Renal cortical epithelial cell (primary cell): ENCODE measurements around the gene SPDYE16. TPM values are rescaled to one million over a fixed set of nuclear protein-coding genes. Genes with fewer than 3 reads are reported as not detected.
"Not testable (repeated sequence)": the region's sequence is repeated elsewhere in the genome, so short reads cannot be mapped to it uniquely, and the experiment has no call there.

Source experiments
- DNase-seq: peaks from one replicate; pipeline ENCODE4 v3.0.0-alpha.2; 2011; ENCODE audit warnings: low read depth
- total RNA-seq: library from RNA; depleted of rRNA; stranded (reverse); fragments of >200 nt; gene quantifications from 2 replicates; pipeline ENCODE4 v1.2.3, GENCODE V29; 2014

Gene SPDYE16
- total RNA-seq, 1 donor from 2014 or later = 0.25 TPM

DNA sequence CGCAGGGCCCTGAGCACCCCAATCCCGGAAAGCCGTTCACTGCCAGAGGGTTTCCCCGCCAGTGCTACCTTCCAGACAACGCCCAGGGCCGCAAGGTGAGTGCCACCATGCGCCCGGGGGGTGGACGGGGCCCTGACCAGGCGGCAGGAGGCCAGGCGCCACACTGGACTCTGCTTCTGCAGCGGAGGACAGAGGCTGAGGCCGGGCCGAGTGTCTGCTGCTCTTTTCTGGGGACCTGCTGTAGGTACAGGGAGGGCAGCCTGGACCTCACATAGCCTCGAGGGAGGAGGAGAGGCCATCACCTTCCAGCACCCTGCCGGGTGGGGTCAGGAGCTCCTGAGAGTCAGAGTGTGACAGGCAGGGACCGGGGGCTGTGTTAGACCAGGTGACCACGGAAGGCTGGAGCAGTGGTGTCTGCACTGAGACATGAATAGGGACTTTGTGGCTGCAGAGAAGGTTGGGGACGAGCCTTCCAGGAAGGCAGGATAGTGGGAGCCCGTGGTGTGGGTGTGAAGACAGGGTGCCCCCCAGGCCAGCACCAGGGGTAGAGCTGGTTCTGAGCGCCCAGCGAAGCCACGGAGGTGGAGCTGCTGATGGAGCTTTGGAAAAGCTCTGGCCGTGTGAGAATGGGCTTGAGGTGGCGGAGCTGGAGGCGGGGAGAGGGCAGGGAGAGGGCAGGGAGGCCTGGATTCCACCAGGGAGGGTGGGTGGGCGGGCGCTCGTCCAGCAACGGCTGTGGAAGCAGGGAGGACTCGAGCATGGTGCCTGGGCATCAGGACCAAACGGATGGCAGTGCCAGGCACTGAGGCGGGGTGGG is 38.5 kb downstream of the SPDYE16 start:
- DNase-seq = not testable (repeated sequence)

- DNase-seq = not testable (repeated sequence)
Measured at GRCh38 chr7:76503244-76503643, 39.9 kb downstream of the SPDYE16 start.

DNA sequence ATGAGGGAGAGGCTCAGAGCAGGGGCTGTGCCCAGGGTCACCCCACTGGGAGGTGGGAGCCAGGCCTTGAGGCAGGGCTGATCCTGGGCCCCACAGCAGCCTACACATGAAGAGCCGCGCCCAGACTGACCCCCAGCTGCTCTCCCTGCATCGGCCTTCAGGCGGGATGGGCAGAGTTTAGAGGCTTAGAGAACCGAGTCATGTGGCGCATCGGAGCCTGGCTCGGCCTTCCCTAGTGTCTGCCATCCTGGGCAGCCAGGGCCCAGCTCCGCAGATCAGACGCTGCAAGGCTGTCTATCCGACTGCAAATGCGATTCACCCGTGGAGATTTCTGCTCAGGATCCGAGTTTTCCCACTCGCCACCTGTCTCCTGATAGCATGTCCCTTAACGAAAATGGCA is 40.3 kb downstream of the SPDYE16 start:
- DNase-seq = not testable (repeated sequence)

DNA sequence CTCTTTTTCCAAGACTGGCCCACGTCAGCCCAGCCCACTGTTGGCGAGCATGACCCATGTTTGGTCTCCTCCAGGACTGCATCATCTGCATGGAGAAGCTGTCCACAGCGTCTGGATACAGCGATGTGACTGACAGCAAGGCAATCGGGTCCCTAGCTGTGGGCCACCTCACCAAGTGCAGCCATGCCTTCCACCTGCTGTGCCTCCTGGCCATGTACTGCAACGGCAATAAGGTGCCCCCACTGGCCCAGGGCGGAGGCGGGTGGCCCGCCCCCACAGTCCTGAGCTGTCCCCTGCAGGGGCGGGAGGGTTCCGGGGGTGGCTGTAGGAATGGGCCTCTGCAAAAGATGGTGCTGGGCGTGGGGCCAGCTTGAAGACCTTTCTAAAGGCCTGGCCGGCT is 40.9 kb downstream of the SPDYE16 start:
- not testable (repeated sequence) for DNase-seq

- not testable (repeated sequence) for DNase-seq
Measured at GRCh38 chr7:76499924-76500241, 43.2 kb downstream of the SPDYE16 start.

GRCh38 chr7:76499201-76499923 is 43.7 kb downstream of the SPDYE16 start:
- not testable (repeated sequence) for DNase-seq

- not testable (repeated sequence) for DNase-seq
Measured at GRCh38 chr7:76498583-76499200, 44.4 kb downstream of the SPDYE16 start.

GRCh38 chr7:76497918-76498582 is 45.0 kb downstream of the SPDYE16 start:
- not testable (repeated sequence) for DNase-seq

- not testable (repeated sequence) for DNase-seq
Measured at GRCh38 chr7:76495717-76496116, 47.4 kb downstream of the SPDYE16 start.

GRCh38 chr7:76492139-76492538 is 51.0 kb downstream of the SPDYE16 start:
- not testable (repeated sequence) for DNase-seq

DNA sequence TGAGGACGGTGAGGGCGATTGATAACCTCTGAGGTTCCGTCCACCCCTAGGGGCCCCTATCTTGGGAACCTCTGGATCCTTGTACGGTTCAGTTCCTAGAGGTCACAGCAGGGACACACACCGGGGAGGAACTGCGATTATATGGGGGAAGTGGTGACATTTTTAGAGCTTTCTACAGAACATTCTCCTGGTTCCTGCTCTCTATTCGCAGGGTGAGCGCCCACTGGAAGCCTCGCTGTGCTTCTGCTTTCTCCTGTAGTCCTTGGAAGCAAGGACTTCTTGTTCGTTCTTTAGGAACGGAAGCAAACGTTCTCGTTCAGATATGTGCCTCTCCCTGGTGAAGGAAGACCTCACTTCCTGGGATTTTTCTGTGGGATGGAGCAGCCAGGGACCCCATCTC is 55.1 kb downstream of the SPDYE16 start:
- not testable (repeated sequence) for DNase-seq

DNA sequence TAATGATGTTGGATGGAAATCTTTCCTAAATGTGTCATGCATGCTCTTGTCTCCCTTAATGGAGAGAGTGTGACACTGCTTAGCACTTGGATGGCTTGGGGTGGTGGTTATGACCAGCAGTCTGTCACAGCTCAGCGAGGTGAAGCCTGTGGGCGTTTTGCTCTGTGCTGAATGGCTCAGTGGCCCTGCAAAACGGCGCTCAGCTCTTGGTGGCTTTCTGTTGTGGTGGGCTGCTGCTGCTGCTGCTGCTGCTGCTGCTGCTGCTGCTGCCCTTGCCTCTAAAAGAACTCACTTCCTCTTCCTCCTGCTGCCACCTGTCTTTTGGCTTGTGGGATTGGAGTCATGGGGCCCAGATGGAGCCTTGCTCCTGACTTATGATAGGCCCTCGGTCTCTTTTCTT is 56.5 kb downstream of the SPDYE16 start:
- DNase-seq = not testable (repeated sequence)

GRCh38 chr7:76485822-76486610 is 57.1 kb downstream of the SPDYE16 start:
- not testable (repeated sequence) for DNase-seq

DNA sequence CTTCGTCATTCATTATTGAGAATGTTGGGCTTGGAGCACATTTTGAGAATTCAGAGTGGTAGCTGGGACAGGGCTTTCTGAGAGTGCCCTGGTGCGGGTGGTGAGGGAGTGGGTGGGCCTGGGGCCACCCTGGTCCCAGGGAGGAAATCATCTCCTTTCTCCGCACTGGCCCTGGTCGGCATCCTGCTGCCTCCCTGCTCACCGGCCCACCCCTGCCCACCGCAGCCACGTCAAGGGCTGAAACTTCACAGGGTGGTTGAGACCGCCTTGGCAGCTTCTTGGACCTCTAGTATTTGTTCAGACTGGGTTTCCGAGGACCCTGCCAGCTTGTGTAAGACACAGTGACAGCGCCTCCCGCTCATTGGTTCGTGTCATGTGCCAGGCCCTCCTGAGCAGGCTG is 58.6 kb downstream of the SPDYE16 start:
- not testable (repeated sequence) for DNase-seq

- not testable (repeated sequence) for DNase-seq
Measured at GRCh38 chr7:76483081-76483480, 60.0 kb downstream of the SPDYE16 start.

DNA sequence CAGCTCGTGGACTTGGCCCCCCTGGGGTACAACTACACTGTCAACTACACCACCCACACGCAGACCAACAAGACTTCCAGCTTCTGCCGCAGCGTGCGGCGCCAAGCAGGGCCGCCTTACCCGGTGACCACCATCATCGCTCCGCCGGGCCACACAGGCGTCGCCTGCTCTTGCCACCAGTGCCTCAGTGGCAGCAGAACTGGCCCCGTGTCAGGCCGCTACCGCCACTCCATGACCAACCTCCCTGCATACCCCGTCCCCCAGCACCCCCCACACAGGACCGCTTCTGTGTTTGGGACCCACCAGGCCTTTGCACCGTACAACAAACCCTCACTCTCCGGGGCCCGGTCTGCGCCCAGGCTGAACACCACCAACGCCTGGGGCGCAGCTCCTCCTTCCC is 60.4 kb downstream of the SPDYE16 start:
- DNase-seq = not testable (repeated sequence)

Other genes with a start within 250 kb of the SPDYE16 start
- gene HSPB1, start 240.6 kb downstream of the SPDYE16 start, total RNA-seq = 48.8 and 104 TPM in 2 replicates
- gene YWHAG, start 184.3 kb downstream of the SPDYE16 start, total RNA-seq = 120 and 221 TPM in 2 replicates
- gene SSC4D, start 133.6 kb downstream of the SPDYE16 start, total RNA-seq = 7.1 and 34.5 TPM in 2 replicates
- gene ZP3, start 118.3 kb downstream of the SPDYE16 start, total RNA-seq = 3.4 and 5.0 TPM in 2 replicates
- 10.2 and 10.6 TPM in 2 replicates for gene DTX2, start 81.6 kb downstream of the SPDYE16 start, total RNA-seq
- 0.15 TPM in 1 of 2 replicates, not detected in the other for gene UPK3B, start 32.7 kb downstream of the SPDYE16 start, total RNA-seq
- gene POMZP3, start 84.0 kb upstream of the SPDYE16 start, total RNA-seq = 0.85 and 2.8 TPM in 2 replicates